ENCODE data around the gene SCARF2.

DNA sequence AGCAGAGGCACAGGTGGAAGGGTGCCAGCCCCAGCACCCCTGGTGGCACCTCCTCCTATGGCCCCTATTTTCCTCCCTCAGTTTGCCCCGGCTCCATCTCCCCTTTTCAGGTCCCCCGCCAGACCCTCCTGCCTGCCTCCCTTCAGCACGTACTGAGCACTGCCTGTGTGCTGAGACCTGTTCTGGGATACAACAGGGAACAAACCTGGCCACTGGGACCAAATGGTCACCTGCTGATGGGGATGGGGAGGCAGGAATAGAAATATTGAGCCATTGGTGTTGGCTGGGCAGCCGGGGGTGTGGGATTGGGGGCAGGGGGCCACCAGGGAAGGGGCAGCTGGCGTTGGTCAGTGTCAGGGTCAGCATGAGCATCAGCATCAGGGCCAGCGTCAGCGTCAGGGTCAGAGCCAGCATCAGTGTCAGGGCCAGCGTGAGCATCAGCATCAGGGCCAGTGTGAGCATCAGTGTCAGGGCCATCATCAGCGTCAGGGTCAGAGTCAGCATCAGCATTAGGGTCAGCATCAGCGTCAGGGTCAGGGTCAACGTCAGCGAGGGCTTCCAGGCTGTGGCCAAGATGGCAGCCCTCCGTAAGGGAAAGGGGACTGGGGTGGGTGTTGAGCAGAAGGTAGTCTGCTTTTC, 36.1 kb downstream of the SCARF2 start:
- TF ChIP-seq, protein P1, sequence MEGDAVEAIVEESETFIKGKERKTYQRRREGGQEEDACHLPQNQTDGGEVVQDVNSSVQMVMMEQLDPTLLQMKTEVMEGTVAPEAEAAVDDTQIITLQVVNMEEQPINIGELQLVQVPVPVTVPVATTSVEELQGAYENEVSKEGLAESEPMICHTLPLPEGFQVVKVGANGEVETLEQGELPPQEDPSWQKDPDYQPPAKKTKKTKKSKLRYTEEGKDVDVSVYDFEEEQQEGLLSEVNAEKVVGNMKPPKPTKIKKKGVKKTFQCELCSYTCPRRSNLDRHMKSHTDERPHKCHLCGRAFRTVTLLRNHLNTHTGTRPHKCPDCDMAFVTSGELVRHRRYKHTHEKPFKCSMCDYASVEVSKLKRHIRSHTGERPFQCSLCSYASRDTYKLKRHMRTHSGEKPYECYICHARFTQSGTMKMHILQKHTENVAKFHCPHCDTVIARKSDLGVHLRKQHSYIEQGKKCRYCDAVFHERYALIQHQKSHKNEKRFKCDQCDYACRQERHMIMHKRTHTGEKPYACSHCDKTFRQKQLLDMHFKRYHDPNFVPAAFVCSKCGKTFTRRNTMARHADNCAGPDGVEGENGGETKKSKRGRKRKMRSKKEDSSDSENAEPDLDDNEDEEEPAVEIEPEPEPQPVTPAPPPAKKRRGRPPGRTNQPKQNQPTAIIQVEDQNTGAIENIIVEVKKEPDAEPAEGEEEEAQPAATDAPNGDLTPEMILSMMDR (IDR thresholded peaks at IDR 0.05) = no peak
- TF ChIP-seq POLR2A (IDR thresholded peaks at IDR 0.05) = no peak

Measured in testis (tissue), 2 donors.